Bronchial epithelial cell (primary cell): ENCODE results near the gene PCSK5. TPM values are rescaled to one million over a fixed set of nuclear protein-coding genes. Genes with fewer than 3 reads are reported as not detected.

Source experiments
- DNase-seq: peaks from one replicate; pipeline ENCODE4 v3.0.0-alpha.2; 2010; ENCODE audit warnings: low read depth
- FAIRE-seq: peaks from 2 replicates; lab custom pipeline; 2011; peaks lifted over from hg19 to GRCh38; lab: Jason Lieb, UNC
- H3K27me3 ChIP-seq: 2 replicates; pipeline ENCODE4 v1.5.1; 2011; ENCODE audit warnings: low read length; ENCODE audit not compliant: control insufficient read depth, insufficient read depth
- H3K36me3 ChIP-seq: 2 replicates; pipeline ENCODE4 v1.5.1; 2011; ENCODE audit warnings: low read length; ENCODE audit not compliant: control insufficient read depth, insufficient read depth
- H3K4me3 ChIP-seq: 2 replicates; pipeline ENCODE4 v1.5.1; 2011; ENCODE audit warnings: mild to moderate bottlenecking, low read depth, low read length, control low read depth
- CTCF ChIP-seq: IDR thresholded peaks from 2 replicates; pipeline ENCODE4 v1.5.1; 2011; ENCODE audit warnings: mild to moderate bottlenecking, moderate library complexity, low read length, control low read depth, inconsistent platforms; ENCODE audit not compliant: insufficient read depth, severe bottlenecking
- total RNA-seq: library from RNA; depleted of rRNA; stranded (reverse); fragments of >200 nt; gene quantifications from 2 replicates; pipeline ENCODE4 v1.2.1, GENCODE V29; 2014

PCSK5 gene
- total RNA-seq, 1 donor from 2014 or later = 4.2 TPM

DNA sequence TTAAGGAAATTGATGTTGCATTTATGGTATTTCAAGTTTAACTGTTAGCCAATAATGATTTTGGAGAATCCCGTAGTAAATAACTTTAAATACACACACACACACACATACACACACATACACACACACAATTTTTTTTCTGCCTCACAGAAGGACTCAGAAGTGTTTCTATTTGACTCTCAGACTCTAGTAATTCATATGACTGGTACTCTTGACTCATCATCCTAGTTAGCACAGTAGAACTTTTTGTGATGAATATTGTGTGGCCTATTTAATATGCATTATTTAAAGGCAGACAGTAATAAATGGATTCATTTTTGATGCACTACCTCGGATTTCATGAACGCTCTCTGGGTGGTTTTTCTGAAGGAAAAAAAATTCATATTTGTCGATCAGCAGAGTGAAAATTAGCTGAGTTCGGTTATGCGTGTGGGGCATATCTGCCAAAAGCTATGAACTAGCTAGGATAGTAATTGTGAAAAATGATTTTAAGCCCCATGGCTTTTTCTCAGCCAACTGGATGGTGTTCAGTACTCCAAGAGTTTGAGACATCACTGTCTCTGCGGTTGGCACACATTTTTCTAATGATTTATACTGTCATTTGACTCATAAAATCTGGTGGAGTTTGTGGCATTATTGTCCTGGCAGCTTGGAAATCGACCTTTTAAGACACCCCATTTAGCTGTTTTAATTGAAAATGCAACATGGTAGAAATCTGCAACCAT, 102.2 kb downstream of the PCSK5 start:
- Histone ChIP-seq H3K4me3 (no peak overlapping the region), H3K27me3 (no peaks in the 10 kb centered on the region), H3K36me3 (no peaks in the 10 kb centered on the region)
- DNase-seq (peak; percentile 59), FAIRE-seq (no peak)
- TF ChIP-seq CTCF = no peak

DNA sequence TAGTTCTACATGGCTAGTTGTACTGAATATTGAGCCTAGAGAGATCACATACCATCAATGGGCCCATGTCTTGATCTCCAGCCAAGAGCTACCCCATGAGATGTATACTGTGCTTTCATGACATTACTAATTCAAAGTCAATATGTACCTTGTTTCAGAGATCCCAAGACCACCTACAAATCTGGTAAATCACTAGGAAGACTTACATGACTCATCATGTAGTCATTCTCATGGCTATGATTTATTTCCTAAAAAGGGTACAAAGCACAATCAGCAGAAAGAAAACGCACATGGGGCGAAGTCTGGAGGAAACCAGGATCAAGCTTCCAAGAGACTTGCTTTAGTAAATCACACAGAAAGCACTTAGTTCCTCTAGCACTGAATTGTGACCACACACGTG, 103.0 kb downstream of the PCSK5 start:
- TF ChIP-seq CTCF = no peak
- FAIRE-seq (no peak), DNase-seq (peak; percentile 90)
- Histone ChIP-seq H3K36me3 (no peaks in the 10 kb centered on the region), H3K4me3 (no peak overlapping the region), H3K27me3 (no peaks in the 10 kb centered on the region)

GRCh38 chr9:75995066-75995465, 104.6 kb downstream of the PCSK5 start:
- Histone ChIP-seq H3K4me3 (no peak overlapping the region), H3K27me3 (no peaks in the 10 kb centered on the region), H3K36me3 (no peaks in the 10 kb centered on the region)
- DNase-seq (peak; percentile 48), FAIRE-seq (no peak)
- TF ChIP-seq CTCF = no peak

DNA sequence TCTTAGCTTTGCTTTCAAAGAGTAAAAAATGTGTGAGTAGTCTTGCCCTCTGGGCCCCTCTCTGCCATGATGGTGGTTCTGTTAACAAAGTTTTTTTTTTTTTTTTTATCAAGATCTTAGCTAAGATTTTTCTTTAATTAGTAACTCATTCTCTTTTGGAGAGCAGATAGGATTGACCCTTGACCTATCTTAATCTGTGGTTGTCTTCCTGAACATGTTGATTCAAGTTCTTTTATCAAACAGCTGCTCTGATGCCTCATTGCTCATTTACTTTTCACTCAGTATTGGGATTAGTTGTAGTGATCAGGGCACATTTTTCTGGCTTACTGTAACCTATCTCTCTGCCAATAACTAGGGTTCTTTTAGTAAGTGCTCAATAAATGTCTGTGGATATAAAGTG, 106.3 kb downstream of the PCSK5 start:
- Histone ChIP-seq H3K27me3 (no peaks in the 10 kb centered on the region), H3K4me3 (no peak overlapping the region), H3K36me3 (no peaks in the 10 kb centered on the region)
- no peak for TF ChIP-seq CTCF
- DNase-seq = peak; percentile 85
- no peak for FAIRE-seq

GRCh38 chr9:75997206-75997605, 106.7 kb downstream of the PCSK5 start:
- H3K4me3 ChIP-seq = no peak overlapping the region
- H3K36me3 ChIP-seq = no peaks in the 10 kb centered on the region
- H3K27me3 ChIP-seq = no peaks in the 10 kb centered on the region
- DNase-seq (no peak), FAIRE-seq (no peak)
- TF ChIP-seq CTCF = no peak
